Muscle of leg (tissue), 11 donors: ENCODE results near the gene SLC66A2. TPM values are rescaled to one million over a fixed set of nuclear protein-coding genes. Genes with fewer than 3 reads are reported as not detected.

ENCODE experiments used
- DNase-seq: peaks from one replicate; pipeline ENCODE4 v3.0.0; 2013
- H3K27ac ChIP-seq: one replicate; pipeline ENCODE4 v1.5.1; 2013; ENCODE audit warnings: mild to moderate bottlenecking, low read length, control low read depth
- H3K27me3 ChIP-seq: one replicate; pipeline ENCODE4 v1.6.1; 2013; ENCODE audit warnings: low read length; ENCODE audit not compliant: control insufficient read depth, insufficient read depth
- H3K36me3 ChIP-seq: one replicate; pipeline ENCODE4 v1.6.1; 2013; ENCODE audit warnings: low read length; ENCODE audit not compliant: control insufficient read depth, insufficient read depth
- H3K4me1 ChIP-seq: one replicate; pipeline ENCODE4 v1.6.1; 2013; ENCODE audit warnings: low read length; ENCODE audit not compliant: control insufficient read depth, insufficient read depth
- H3K4me3 ChIP-seq: one replicate; pipeline ENCODE4 v1.5.1; 2013; ENCODE audit warnings: low read length, control low read depth
- H3K9me3 ChIP-seq: replicated peaks from 2 replicates; pipeline ENCODE4 v1.6.1; 2013; ENCODE audit warnings: low read depth, low read length; ENCODE audit not compliant: control insufficient read depth
- WGBS: methylation state at CpG from one replicate; pipeline ENCODE4 v1.1.5; 2013; ENCODE audit warnings: missing lambda C conversion rate; ENCODE audit not compliant: insufficient coverage; 5-methylcytosine and 5-hydroxymethylcytosine counted together
- polyA plus RNA-seq, 8 donors: library from polyadenylated mRNA; unstranded; fragments of 120-200 nt; gene quantifications; one replicate each; pipeline versions ENCODE4 v1.2.1 to v1.2.3, GENCODE V29; 2013; ENCODE audit warnings: inconsistent platforms in 1 of 8, low replicate concordance in 1 of 8; ENCODE audit not compliant: insufficient read length in 8 of 8, insufficient read depth in 1 of 8
- total RNA-seq: library from RNA; stranded (reverse); fragments of 120-200 nt; gene quantifications from one replicate; pipeline ENCODE4 v1.2.4, GENCODE V29; 2013

SLC66A2 gene
- total and polyA plus RNA-seq, 9 donors: 23.1 to 33.7 (median 25.8) TPM

DNA sequence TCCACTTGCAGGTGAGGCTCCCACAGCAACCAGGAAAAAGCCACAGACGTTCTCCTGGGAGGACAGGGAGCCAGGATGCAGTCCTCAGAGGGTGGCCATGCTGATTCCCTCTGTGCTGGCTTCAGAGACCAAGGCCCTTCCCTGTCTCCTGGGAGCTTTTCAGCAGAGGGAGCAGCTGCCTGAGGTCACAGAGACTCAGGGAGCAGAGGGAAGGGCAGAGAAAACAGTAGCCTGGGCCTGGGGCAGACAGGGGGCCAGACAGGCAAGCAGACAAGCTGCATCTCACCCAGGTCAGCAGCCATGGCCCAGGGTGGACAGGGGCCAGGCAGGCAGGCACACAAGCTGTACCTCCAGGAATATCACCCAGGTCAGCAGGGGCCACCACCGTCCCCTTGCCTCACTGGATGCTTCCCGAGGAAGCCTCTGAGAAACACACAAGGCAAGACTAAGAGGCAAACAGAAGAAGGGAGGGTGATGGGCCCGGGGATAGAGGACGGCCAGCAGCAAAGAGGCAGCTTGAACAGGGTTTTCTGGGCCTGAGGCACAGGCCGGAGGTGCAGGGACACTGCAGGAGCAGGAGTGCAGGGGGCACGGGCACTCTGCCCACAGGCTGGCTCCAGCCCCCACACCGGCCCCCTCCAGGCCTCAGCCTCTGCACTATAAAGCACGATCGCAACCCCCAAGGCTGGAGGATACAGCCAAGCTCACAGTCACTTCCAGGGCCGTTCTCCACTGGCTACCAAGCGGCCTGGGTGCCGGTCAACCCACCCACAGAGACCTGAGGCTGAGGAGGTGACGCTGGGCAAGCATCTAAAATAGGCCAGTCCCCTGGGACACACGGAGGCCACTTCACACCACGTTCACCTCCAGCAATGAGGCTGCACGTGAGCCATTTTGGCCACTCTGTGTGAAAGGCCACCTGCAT lies 6.1 kb downstream of the SLC66A2 start:
- H3K27ac ChIP-seq: no peak overlapping the region
- 66% methylated on average over 12 of the region's 17 CpGs for WGBS
- peaks cover 59% of the 10 kb centered on the region for H3K36me3 ChIP-seq
- peaks cover 43% of the 10 kb centered on the region for H3K4me1 ChIP-seq
- H3K9me3 ChIP-seq: no peaks in the 10 kb centered on the region
- H3K27me3 ChIP-seq: no peaks in the 10 kb centered on the region
- H3K4me3 ChIP-seq: no peak overlapping the region
- DNase-seq: no peak

DNA sequence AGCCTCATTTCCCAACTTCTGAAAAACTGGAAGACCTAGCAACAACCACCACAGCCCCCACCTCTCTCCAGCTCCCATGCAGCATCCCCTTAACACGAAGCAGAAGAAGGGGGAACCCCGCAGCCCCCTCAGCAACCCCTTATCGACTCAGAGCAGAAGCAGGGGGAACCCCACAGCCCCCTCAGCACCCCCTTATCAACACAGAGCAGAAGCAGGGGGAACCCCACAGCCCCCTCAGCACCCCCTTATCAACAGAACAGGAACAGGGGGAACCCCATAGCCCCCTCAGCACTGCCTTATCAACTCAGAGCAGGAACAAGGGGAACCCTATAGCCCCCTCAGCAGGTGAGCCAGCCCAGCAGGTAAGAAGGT lies 6.7 kb downstream of the SLC66A2 start:
- peaks cover 62% of the 10 kb centered on the region for H3K36me3 ChIP-seq
- H3K4me3 ChIP-seq: no peak overlapping the region
- no CpG with 5 or more reads among the region's 3 CpGs for WGBS
- H3K27ac ChIP-seq: no peak overlapping the region
- no peaks in the 10 kb centered on the region for H3K9me3 ChIP-seq
- H3K27me3 ChIP-seq: no peaks in the 10 kb centered on the region
- H3K4me1 ChIP-seq: peaks cover 36% of the 10 kb centered on the region
- no peak for DNase-seq

DNA sequence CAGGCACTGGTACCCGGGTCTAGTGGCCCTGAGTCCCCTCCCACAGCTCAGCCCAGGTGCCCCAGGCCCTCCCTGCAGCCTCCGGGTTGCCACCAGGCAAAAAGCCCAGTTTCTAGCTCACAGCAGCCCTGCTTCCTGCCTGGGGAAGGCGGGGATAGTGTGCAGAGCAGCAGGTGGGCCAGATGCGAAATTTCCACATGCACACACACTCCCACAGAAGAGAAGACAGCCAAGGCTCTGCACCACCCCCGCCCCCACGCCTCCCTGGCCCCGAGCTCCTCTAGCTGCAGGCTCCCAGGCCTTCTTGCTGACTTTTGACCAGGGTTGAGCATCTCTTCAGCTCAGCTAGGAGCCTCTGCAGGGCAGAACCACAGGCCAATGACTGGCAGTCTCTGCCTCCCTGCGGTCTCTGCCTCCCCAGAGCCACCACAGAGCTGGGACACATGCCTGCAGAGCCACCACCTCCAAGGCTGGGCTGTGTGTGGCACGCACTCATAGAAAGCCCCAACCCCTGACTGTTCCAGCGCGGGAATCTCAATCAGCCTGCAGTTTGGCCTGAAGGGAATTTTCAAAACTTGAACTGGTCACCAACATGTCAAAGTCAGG lies 7.2 kb downstream of the SLC66A2 start:
- Histone ChIP-seq H3K36me3 (peaks cover 61% of the 10 kb centered on the region), H3K9me3 (no peaks in the 10 kb centered on the region), H3K4me1 (peaks cover 32% of the 10 kb centered on the region), H3K4me3 (no peak overlapping the region), H3K27ac (no peak overlapping the region), H3K27me3 (no peaks in the 10 kb centered on the region)
- 48% methylated on average over 11 of the region's 11 CpGs for WGBS
- DNase-seq: peak; percentile 56

DNA sequence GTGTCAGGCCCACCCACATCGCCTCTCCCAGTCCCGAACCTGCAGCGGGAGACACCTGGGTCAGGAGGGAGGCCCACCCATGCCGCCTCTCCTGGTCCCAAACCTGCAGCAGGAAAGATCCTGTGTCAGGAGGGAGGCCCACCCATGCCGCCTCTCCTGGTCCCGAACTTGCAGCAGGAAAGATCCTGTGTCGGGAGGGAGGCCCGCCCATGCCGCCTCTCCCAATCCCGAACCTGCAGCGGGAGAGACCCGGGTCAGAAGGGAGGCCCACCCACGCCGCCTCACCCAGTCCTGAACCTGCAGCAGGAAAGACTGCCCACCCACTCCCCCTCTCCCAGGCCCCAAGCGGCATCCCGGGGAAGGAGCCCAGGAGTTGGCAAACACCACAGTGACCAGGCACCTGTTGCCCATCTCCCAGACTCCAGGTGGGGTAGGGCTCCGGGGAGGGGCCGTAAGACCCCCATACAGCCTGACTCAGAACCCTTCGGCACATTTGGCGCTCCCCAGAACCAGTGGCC lies 7.8 kb downstream of the SLC66A2 start:
- Histone ChIP-seq H3K27ac (no peak overlapping the region), H3K9me3 (no peaks in the 10 kb centered on the region), H3K4me1 (peaks cover 26% of the 10 kb centered on the region), H3K27me3 (no peaks in the 10 kb centered on the region), H3K4me3 (no peak overlapping the region), H3K36me3 (peaks cover 56% of the 10 kb centered on the region)
- WGBS: 87% methylated on average over 19 of the region's 20 CpGs
- DNase-seq: no peak

DNA sequence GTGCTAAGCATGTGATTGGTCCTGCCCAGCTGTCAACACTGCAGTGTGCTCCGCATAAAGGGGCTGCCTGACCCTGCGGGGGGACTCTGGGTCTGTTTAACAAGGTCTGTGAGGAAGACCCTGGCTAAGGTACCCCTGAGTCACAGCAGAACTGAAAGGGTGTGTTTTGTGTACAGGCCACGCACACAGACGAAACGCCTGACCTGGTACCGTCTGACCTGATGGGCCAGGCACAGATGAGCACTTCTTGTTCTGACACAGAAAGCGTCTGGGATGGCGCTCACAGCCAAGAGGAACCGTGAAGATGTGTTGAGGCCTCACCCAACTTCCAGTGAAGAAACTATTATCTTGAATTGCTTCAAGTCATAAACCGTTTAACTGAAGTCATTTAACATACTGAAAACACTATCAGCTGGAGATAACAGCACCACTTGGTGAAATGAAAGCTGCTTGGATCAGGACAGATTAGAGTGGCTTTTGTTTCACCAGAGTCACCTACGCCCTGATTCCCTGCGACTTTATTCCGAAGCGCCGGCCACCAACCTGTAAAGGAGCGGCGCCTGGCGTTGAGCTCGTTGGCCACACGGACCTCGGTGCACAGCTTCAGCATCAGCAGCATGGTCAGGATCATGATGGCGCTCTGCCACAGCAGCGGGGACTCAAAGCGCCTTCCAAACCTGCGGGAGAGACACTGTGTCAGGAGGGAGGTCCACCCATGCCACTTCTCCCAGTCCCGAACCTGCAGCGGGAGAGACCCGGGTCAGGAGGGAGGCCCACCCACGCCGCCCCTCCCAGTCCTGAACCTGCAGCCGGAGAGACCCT lies 8.5 kb downstream of the SLC66A2 start:
- DNase-seq: no peak
- WGBS: 87% methylated on average over 30 of the region's 31 CpGs
- no peaks in the 10 kb centered on the region for H3K9me3 ChIP-seq
- H3K36me3 ChIP-seq: peaks cover 53% of the 10 kb centered on the region
- H3K4me1 ChIP-seq: peaks cover 24% of the 10 kb centered on the region
- no peak overlapping the region for H3K27ac ChIP-seq
- H3K4me3 ChIP-seq: no peak overlapping the region
- no peaks in the 10 kb centered on the region for H3K27me3 ChIP-seq

DNA sequence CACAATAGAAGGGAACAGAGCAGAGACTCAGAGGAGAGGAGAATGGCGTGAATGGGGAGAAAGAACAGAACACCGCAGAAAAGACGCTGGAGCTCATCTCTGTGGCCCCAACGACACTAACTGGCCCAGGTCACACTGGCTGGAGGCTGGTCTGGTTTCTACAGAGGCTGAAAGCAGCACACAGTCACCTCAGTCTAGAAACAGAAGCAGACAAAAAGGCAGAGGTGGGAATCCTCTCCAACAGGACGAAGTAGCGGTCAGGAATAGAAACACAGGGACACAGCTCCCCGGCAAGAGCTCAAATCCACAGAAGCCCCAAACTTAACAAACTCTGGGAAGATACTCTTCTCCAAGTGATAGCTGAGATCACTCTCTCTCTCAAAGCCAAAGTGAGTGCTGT lies 9.2 kb downstream of the SLC66A2 start:
- Histone ChIP-seq H3K36me3 (peaks cover 50% of the 10 kb centered on the region), H3K27ac (no peak overlapping the region)

DNA sequence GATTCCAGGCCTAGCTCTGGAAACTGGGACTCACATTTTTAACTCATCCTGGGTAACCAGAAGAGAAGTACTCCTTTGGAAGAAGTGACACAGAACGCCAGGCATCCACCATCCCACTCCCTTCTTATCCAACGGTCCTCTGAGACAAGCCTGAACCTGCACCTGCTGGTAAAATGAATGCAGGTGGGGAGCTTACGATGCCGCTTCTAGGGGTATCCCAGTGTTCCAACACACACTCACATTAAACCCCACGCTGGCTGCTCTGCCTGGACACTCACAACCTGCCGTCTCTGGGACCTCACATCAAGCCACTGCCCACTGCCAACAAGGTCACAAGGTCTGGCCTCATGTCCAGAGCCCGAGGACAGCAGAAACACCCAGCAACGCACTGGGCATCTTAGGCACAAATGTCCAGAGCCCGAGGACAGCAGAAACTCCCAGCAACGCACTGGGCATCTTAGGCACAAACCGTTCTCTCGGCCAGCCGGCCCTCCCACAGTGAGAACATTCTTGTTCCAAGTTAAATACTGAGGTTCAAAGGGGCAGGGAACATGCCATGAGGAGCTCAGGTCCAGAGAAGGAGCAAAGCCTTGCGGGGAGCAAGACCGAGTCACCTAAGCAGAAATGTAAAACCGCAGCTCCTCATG lies 9.9 kb downstream of the SLC66A2 start:
- H3K36me3 ChIP-seq: peaks cover 49% of the 10 kb centered on the region
- no peak overlapping the region for H3K4me3 ChIP-seq
- 84% methylated on average over 15 of the region's 16 CpGs for WGBS
- peaks cover 24% of the 10 kb centered on the region for H3K4me1 ChIP-seq
- DNase-seq: no peak
- H3K27ac ChIP-seq: no peak overlapping the region
- H3K9me3 ChIP-seq: no peaks in the 10 kb centered on the region
- H3K27me3 ChIP-seq: no peaks in the 10 kb centered on the region

More for the DNA sequence above, 9.2 kb downstream of the SLC66A2 start:
- no peaks in the 10 kb centered on the region for H3K27me3 ChIP-seq
- DNase-seq: no peak
- no peaks in the 10 kb centered on the region for H3K9me3 ChIP-seq
- 100% methylated on average over 4 of the region's 7 CpGs for WGBS
- no peak overlapping the region for H3K4me3 ChIP-seq
- H3K4me1 ChIP-seq: peaks cover 24% of the 10 kb centered on the region

DNA sequence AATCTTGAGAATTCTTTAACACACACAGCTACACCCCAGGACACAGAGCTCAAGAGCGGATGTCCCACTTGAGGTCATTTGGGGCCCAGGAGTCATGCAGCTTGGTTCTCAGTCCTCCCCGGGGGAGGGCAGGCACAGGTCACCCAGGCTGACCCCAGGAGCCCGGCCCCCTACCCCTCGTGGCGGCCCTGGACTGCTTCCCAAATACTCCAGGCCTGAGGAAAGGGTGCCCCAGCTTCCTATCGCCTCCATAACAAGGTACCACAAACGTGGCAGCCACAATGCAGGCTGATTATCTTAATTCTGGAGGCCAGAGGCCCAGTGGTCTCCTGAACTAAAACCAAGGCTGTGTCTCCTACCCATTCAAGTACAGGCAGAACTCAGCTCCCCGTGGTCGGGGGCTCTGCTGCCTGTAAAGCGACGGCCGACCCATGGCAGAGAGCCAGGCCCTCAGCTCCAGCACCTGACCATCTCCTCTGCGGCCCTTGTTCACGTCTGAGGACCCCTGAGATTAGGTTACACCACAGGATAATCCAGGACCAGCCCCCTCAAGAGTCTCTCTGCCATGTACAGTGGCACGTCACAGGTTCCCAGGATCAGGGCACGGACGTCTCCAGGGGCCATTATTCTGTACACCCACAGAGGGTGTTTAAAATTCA lies 10.5 kb downstream of the SLC66A2 start:
- Histone ChIP-seq H3K27me3 (no peaks in the 10 kb centered on the region), H3K27ac (no peak overlapping the region), H3K4me1 (peaks cover 24% of the 10 kb centered on the region), H3K9me3 (no peaks in the 10 kb centered on the region), H3K36me3 (peaks cover 48% of the 10 kb centered on the region), H3K4me3 (no peak overlapping the region)
- WGBS: 75% methylated on average over 17 of the region's 17 CpGs
- no peak for DNase-seq

DNA sequence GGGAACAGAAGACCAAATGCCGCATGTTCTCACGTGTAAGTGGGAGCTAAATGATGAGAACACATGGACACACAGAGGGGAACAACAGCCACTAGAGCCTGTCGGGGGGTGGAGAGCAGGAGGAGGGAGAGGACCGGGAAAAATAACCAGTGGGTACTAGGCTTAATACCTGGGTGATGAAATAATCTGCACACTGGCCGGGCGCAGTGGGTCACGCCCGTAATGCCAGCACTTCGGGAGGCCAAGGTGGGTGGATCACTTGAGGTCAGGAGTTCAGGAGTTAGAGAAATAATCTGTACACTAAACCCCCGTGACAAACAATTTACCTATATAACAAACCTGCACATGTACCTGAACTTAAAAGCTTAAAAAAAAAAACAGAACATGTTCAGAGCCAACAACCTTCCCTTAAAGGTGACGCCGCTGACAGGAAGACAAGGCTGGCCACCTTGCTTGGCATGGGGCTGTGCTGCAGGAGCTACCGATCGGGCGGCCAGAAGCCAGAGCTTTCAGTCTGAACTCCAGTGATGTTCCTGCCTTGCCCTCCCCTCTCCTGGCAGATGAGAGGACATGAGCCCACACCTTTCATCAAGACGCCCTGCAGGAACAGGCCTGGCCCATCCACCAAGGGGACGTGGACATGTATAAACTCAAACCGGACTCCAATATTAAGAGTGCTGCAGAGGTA lies 11.2 kb downstream of the SLC66A2 start:
- H3K27ac ChIP-seq: no peak overlapping the region
- H3K27me3 ChIP-seq: no peaks in the 10 kb centered on the region
- peaks cover 55% of the 10 kb centered on the region for H3K36me3 ChIP-seq
- peaks cover 5% of the 10 kb centered on the region for H3K9me3 ChIP-seq
- peaks cover 18% of the 10 kb centered on the region for H3K4me1 ChIP-seq
- no peak overlapping the region for H3K4me3 ChIP-seq
- DNase-seq: no peak
- 96% methylated on average over 12 of the region's 18 CpGs for WGBS
